DND-41 (cell line): ENCODE results near the gene CPNE4.

ENCODE experiments used
- CTCF ChIP-seq: IDR thresholded peaks from 2 replicates; pipeline ENCODE4 v1.5.1; 2012; ENCODE audit warnings: borderline replicate concordance, low read length, moderate library complexity, mild to moderate bottlenecking; ENCODE audit not compliant: poor library complexity, severe bottlenecking; ENCODE audit errors: extremely low read depth
- EZH2 ChIP-seq: IDR thresholded peaks from 3 replicates; pipeline ENCODE4 v1.6.1; 2012; ENCODE audit warnings: borderline replicate concordance, low read depth, mild to moderate bottlenecking, moderate library complexity, low read length, inconsistent platforms; ENCODE audit not compliant: severe bottlenecking

DNA sequence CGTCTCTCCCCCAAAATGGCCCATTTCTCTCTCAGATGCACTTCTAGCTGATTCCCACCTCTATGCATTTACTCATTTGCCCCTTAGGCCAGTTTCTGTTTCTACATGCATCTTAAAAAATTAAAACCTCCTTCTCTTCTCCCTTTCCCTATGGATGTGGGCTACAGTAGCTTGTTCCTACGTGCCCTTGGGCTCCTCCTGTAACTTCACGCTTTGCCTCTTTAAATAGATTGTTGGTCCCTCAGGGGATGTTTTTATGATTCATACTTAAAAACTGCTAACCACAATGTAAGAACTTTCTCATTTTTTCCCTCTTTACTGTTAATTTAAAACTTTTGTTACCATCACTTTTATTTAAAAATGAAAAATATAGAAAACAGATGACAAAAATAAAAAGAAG is 346.4 kb downstream of the CPNE4 start:
- TF ChIP-seq CTCF (no peak), EZH2 (no peak)
